ENCODE results near the gene HSF4.

The HSF4 gene

DNA sequence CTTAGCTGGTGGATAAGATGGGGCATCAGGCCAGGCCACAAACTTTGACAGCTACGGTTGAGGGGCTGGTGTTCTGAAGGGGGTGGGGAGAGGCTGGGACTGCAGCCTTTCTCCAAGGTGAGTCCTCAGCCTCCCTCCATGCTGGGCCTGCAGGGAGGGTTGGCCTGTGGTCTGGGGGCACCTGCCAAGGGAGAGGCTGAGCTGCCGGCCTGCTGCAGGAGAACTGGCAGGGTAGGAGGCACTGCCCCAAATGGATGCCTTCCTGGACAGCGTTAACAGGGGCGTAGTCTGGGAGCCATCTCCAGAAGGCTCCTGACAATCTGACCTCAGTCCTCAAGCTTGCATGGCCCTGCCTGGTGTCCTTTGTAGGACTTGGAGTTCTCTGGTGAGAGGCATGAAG, 39.5 kb downstream of the HSF4 start:
- H3K9ac ChIP-seq, result no peak overlapping the region
- peaks cover 7% of the 10 kb centered on the region for H4K20me1 ChIP-seq
- no peak overlapping the region for H3K27ac ChIP-seq
- no peaks in the 10 kb centered on the region for H3K9me3 ChIP-seq
- no peaks in the 10 kb centered on the region for H3K27me3 ChIP-seq
- no peak overlapping the region for H3K4me3 ChIP-seq
- no peak overlapping the region for H3K4me2 ChIP-seq
- peaks cover 5% of the 10 kb centered on the region for H3K4me1 ChIP-seq
- TF ChIP-seq Cebpa-rat (IDR thresholded peaks at IDR 0.05), result no peak
- H3K36me3 ChIP-seq, result peaks cover 74% of the 10 kb centered on the region

DNA sequence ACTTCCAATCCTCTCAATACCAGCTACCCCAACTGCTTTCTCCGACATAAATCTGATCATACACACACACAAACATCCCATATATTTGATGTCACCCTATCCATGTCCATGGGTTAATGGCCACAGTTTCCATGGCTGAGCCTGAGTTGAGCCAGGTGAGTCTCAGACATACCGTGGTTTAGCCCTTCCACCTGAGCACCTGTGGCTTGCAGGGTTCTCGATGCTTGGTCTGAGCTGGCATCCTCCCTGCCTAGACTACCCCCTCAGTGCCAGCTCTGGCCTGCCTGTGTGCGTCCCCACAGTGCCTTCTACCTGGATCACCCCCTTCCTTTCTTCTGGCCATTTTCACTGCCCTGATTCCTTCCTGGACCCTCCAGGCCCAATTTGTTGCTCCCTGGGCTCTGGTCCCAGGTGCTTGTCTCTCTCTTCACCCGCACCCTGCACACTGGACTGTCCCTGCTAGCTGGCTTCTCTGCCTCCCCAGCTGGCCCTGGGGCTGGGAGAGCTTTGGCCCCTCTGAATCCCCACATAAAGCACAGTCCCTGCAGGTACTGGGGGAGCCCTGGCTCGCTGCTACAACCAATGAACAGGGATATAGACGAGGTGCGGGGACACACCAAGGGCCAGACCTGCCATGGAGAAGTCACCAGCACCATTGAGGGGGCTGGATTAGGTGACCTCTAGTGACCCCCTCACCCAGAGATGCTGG, 41.7 kb downstream of the HSF4 start:
- Histone ChIP-seq H4K20me1 (peaks cover 7% of the 10 kb centered on the region), H3K9ac (no peak overlapping the region), H3K27ac (no peak overlapping the region), H3K27me3 (no peaks in the 10 kb centered on the region), H3K9me3 (no peaks in the 10 kb centered on the region), H3K36me3 (peaks cover 60% of the 10 kb centered on the region), H3K4me1 (0 out of 2 replicates have a peak, but pooled peaks cover 3% of the 10 kb centered on the region), H3K4me2 (no peak overlapping the region), H3K4me3 (no peak overlapping the region)
- TF ChIP-seq Cebpa-rat (IDR thresholded peaks at IDR 0.05), result no peak

DNA sequence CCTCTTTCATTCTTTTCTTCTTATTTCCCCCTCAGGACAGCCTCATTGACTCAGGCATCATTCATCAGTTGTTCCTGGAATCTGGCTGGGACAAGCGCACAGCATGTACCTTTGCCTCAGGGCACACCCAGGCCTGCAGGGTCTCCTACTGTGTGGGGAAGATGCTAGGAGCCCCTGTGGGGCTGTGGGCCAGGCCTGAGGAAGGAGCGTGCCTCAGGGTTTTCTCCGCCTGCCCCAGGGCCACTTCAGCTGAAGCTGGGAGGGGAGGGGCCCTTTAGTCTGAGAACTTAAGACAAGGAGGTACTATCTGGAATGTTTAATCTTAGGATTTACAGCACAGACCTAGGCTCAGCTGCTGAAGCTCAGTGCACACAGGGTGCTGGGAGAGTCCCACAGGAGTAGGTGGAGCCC, 42.3 kb downstream of the HSF4 start:
- Histone ChIP-seq H3K9me3 (no peaks in the 10 kb centered on the region), H3K4me3 (no peak overlapping the region), H3K27me3 (no peaks in the 10 kb centered on the region), H4K20me1 (peaks cover 7% of the 10 kb centered on the region), H3K4me1 (0 out of 2 replicates have a peak, but pooled peaks cover 3% of the 10 kb centered on the region), H3K27ac (no peak overlapping the region), H3K36me3 (peaks cover 54% of the 10 kb centered on the region), H3K4me2 (no peak overlapping the region), H3K9ac (no peak overlapping the region)
- no peak for TF ChIP-seq Cebpa-rat (IDR thresholded peaks at IDR 0.05)

DNA sequence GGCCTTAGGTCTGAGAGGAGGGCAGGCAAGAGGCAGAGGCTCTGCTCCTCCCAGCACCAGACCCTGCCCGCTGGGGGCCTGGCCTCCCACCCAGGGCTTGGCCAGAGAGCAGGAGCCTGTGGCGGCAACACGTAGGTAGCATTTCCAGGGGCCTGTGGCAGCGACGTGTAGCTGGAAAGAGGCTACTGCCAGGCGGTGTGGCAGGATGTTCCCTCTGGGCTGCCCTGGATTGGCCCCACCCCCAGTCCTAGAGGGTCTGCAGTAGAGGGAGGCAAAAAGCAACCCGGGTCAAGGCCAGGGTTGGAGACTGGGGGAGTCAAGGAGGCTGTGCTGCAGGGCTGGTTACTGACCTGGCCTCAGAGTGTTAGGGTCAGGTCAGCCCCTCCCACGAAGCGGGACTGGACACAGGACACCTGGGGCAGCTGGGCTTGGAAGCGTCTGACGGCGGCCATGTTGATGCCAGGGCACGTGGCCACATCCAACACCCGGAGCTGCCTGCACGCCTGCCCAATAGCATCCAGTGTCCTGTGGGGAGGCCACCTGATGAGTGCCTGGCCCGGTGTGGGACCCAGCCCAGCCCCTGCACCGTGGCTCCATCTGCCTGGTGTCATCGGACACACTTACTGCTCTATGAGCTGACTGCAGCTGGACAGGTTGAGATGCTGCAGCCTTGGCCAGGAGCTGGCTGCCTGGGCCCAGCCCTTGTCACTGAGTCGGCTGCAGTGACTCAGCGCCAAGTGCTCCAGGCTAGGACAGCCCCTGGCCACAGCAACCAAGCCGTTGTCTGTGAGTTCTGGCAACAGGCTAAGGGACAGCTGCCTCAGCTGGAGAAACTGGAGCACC, 42.9 kb downstream of the HSF4 start:
- no peaks in the 10 kb centered on the region for H3K27me3 ChIP-seq
- no peak overlapping the region for H3K27ac ChIP-seq
- TF ChIP-seq Cebpa-rat (IDR thresholded peaks at IDR 0.05), result no peak
- peaks cover 7% of the 10 kb centered on the region for H4K20me1 ChIP-seq
- H3K9ac ChIP-seq, result no peak overlapping the region
- H3K4me2 ChIP-seq, result no peak overlapping the region
- H3K4me3 ChIP-seq, result no peak overlapping the region
- peaks cover 48% of the 10 kb centered on the region for H3K36me3 ChIP-seq
- H3K4me1 ChIP-seq, result 0 out of 2 replicates have a peak, but pooled peaks cover 3% of the 10 kb centered on the region
- H3K9me3 ChIP-seq, result no peaks in the 10 kb centered on the region

DNA sequence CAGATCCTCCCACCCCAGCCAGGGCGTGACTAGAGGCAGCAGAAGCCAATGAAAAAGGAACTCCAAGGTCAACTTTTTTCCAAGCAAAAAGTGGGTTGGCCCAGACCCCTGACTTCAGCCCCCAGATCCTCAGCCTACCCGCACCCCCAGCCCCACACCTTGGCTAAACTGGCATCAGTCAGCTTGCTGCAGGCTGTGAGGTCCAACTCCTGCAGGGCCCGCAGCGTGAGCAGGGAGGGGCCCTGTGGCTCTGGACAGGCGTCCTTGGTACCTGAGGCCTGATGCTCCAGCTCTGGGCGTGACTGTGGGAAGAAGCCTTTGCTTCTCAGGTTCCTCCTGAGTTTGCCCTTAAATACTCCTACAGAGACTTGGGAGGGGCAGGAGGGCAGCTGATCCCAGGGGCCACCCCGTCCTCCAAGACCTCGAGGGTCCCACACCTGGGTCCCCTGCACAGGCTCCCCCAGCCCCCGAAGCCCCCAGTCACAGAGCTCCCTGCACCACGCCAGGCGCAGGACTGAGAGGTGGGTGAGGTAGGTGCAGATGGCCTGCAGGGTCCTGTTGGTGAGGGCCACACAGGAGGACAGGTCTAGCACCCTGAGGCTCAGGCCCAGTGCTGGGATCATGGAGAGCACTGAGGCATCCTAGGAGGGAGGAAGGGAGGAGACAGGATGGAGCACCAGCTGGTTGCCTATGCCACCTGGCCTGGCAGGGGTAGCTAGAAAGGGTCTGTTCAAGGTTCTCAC, 43.8 kb downstream of the HSF4 start:
- peaks cover 7% of the 10 kb centered on the region for H4K20me1 ChIP-seq
- no peak overlapping the region for H3K27ac ChIP-seq
- no peaks in the 10 kb centered on the region for H3K9me3 ChIP-seq
- no peak overlapping the region for H3K4me3 ChIP-seq
- no peak overlapping the region for H3K4me2 ChIP-seq
- H3K9ac ChIP-seq, result no peak overlapping the region
- no peak for TF ChIP-seq Cebpa-rat (IDR thresholded peaks at IDR 0.05)
- peaks cover 39% of the 10 kb centered on the region for H3K36me3 ChIP-seq
- 0 out of 2 replicates have a peak, but pooled peaks cover 3% of the 10 kb centered on the region for H3K4me1 ChIP-seq
- H3K27me3 ChIP-seq, result no peaks in the 10 kb centered on the region

DNA sequence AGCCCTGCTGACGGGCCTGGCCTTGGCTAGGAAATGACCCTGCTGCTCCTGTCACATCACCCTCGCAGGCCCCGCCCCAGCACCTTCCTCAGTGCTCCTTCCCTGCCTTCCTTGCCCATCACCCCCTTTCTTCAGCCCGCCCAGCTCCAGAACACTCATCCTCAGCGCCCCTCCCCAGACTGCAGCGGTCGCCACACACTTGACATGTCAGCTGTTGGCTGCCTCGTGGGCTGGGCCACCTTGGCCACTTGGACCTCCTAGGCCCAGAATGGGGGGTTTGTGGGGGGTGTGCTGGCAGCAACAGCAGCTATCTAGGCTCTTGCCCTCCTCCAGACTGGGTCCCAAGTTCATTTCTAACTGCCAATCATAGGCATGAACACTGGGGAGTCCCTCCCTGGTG, 45.0 kb downstream of the HSF4 start:
- Histone ChIP-seq H3K9me3 (no peaks in the 10 kb centered on the region), H3K4me2 (no peak overlapping the region)

DNA sequence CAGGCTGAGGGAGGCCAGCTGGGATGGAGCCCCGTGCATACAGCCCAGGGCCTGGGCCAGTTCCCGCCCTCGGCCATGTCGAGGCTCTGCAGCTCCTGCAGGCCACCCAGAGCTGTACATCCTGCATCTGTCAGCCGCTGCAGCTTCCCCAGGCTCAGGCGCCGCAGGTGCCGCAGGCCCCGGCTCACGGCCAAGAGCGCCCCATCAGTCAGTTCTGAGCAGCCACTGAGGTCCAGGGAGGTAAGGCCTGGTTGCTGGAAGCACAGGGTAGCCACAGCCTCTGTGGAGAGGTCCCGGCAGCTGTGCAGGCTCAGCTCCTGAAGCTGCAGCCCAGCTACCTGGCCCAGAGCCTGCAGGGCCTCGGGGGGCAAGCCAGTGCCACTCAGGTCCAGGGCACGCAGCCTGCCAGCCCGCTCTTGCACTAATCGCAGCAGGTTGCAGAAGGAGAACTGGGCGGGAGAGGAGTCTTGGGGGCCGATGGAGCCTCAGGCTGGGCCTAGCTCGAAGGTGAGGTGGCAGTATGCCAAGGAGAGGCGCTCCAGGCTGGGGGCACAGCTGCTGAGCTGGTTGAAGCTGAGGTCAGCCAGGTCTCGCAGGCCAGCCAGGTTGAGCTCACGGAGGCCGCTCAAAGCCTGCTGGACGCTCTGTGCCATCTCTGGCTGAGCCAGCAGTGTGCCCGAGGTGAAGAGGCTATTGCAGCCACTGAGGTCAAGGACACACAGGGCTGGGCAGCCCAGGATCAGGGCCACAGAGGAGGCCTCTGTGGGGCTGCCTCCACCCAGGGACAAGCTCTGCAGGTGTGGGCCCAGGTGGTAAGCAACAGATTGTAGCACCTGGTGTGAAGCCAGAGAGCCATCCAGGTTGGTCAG, 45.8 kb downstream of the HSF4 start:
- Histone ChIP-seq H3K4me3 (no peak overlapping the region), H3K27me3 (no peaks in the 10 kb centered on the region), H3K9ac (no peak overlapping the region), H3K4me2 (no peak overlapping the region), H3K36me3 (peaks cover 23% of the 10 kb centered on the region), H3K4me1 (0 out of 2 replicates have a peak, but pooled peaks cover 3% of the 10 kb centered on the region), H4K20me1 (no peaks in the 10 kb centered on the region), H3K9me3 (no peaks in the 10 kb centered on the region), H3K27ac (no peak overlapping the region)
- TF ChIP-seq Cebpa-rat (IDR thresholded peaks at IDR 0.05), result no peak

More for the DNA sequence above, 45.0 kb downstream of the HSF4 start:
- Histone ChIP-seq H4K20me1 (no peaks in the 10 kb centered on the region), H3K27me3 (no peaks in the 10 kb centered on the region), H3K9ac (no peak overlapping the region), H3K4me3 (no peak overlapping the region), H3K4me1 (0 out of 2 replicates have a peak, but pooled peaks cover 3% of the 10 kb centered on the region), H3K27ac (no peak overlapping the region), H3K36me3 (peaks cover 27% of the 10 kb centered on the region)
- no peak for TF ChIP-seq Cebpa-rat (IDR thresholded peaks at IDR 0.05)

DNA sequence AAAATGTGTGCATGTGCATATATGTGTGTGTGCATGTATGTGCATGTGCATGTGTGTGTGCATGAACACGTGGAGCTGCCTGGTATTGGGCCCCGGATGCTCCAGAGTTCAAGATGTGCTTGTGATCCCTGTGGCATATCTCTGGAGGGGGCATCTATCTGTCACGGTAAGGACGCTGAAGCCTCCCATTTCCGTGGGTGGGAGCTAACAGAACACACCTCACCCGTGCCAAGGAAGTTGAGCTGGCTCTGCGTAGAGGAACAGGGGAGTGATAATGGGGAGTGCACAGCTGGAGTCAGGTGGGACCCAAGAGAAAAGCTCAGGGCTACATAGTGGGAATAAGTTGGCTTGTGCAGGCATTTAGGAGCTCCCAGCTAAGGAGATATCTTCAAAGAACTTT, 47.1 kb downstream of the HSF4 start:
- Histone ChIP-seq H3K27ac (no peak overlapping the region), H3K36me3 (peaks cover 10% of the 10 kb centered on the region; the same call in 1 of the 2 replicates), H3K4me2 (no peak overlapping the region), H3K4me3 (no peak overlapping the region), H3K4me1 (peaks cover 16% of the 10 kb centered on the region), H3K9ac (no peak overlapping the region), H3K27me3 (no peaks in the 10 kb centered on the region), H3K9me3 (no peaks in the 10 kb centered on the region), H4K20me1 (no peaks in the 10 kb centered on the region)
- TF ChIP-seq Cebpa-rat (IDR thresholded peaks at IDR 0.05), result no peak

DNA sequence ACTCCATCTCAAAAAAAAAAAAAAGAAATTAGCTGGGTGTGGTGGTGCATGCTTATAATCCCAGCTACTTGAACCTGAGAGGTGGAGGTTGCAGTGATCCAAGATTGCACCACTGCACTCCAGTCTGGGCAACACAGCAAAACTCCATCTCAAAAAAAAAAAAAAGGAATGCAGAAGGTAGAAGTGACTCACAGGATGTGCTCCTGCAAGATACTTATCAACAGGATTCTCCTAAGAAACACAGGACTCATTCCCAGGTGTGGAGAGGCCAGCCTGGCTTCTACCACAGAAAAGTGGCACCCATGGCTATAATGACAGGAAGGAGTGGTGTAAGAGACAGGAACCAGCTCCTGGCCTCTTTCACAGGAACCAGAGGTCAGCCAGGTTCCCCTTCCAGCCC, 48.2 kb downstream of the HSF4 start:
- H3K4me2 ChIP-seq, result no peak overlapping the region
- peaks cover 27% of the 10 kb centered on the region for H3K4me1 ChIP-seq
- H3K27ac ChIP-seq, result no peak overlapping the region
- H3K36me3 ChIP-seq, result peaks cover 1% of the 10 kb centered on the region; the same call in 1 of the 2 replicates
- H3K9ac ChIP-seq, result no peak overlapping the region
- no peak overlapping the region for H3K4me3 ChIP-seq
- no peaks in the 10 kb centered on the region for H4K20me1 ChIP-seq
- no peaks in the 10 kb centered on the region for H3K27me3 ChIP-seq
- no peaks in the 10 kb centered on the region for H3K9me3 ChIP-seq
- TF ChIP-seq Cebpa-rat (IDR thresholded peaks at IDR 0.05), result no peak

Data from BLaER1 (cell line).